ENCODE measurements around the gene MARS1. TPM values are rescaled to one million over a fixed set of nuclear protein-coding genes. Genes with fewer than 3 reads are reported as not detected.

MARS1 gene
- total RNA-seq = 126 and 161 TPM in 2 replicates

GRCh38 chr12:57487597-57488401 is at the start of gene MARS1:
MARS1 (plus strand) TSS chr12:57488068; CDS start chr12:57488091, 23 bp downstream.

GRCh38 chr12:57454566-57455373 is 33.1 kb upstream of the MARS1 start, which contains the start of gene INHBE:
INHBE (plus strand) TSS chr12:57455307; CDS start chr12:57455537, 230 bp downstream.

GRCh38 chr12:57459750-57460467 is 28.0 kb upstream of the MARS1 start, which contains the start of gene GLI1:
GLI1 (plus strand) TSS chr12:57459785; CDS start chr12:57463692, 3,907 bp downstream.

GRCh38 chr12:57479376-57480115 is 8.3 kb upstream of the MARS1 start, which contains the start of gene ARHGAP9:
ARHGAP9 (minus strand) TSS chr12:57479866; CDS start chr12:57479406, 460 bp downstream.

GRCh38 chr12:57520053-57520818 is 32.4 kb downstream of the MARS1 start, which contains the start of gene DDIT3:
DDIT3 (minus strand) TSS chr12:57520514; CDS start chr12:57517406, 3,108 bp downstream.

GRCh38 chr12:57522011-57522886 is 34.4 kb downstream of the MARS1 start, which contains the start of gene MBD6:
MBD6 (plus strand) TSS chr12:57522824; CDS start chr12:57524304, 1,480 bp downstream.

GRCh38 chr12:57546438-57547287 is 58.8 kb downstream of the MARS1 start, which contains the start of gene DCTN2:
DCTN2 (minus strand) TSS chr12:57547192; CDS start chr12:57547063, 129 bp downstream.

GRCh38 chr12:57549909-57550640 is 62.2 kb downstream of the MARS1 start, which contains the start of gene KIF5A:
KIF5A (plus strand) TSS chr12:57550044; CDS start chr12:57550272, 228 bp downstream.

Other genes with a start within 250 kb of the MARS1 start
- gene STAC3, start 236.9 kb upstream of the MARS1 start, total RNA-seq = 0.30 and 0.32 TPM in 2 replicates
- gene R3HDM2, start 57.0 kb upstream of the MARS1 start, total RNA-seq = 4.9 and 5.3 TPM in 2 replicates
- gene INHBC, start 53.3 kb upstream of the MARS1 start, total RNA-seq = not detected in 2 replicates
- gene INHBE, start 32.8 kb upstream of the MARS1 start, total RNA-seq = 0.15 TPM in 1 of 2 replicates, not detected in the other
- gene GLI1, start 28.3 kb upstream of the MARS1 start, total RNA-seq = not detected in 2 replicates
- not detected in 2 replicates for gene ARHGAP9, start 8.2 kb upstream of the MARS1 start, total RNA-seq
- gene DDIT3, start 32.4 kb downstream of the MARS1 start, total RNA-seq = 7.5 and 11.2 TPM in 2 replicates
- 2.3 and 3.6 TPM in 2 replicates for gene MBD6, start 34.8 kb downstream of the MARS1 start, total RNA-seq
- 79.2 and 91.9 TPM in 2 replicates for gene DCTN2, start 59.1 kb downstream of the MARS1 start, total RNA-seq
- under 0.01 TPM in 1 of 2 replicates, not detected in the other for gene KIF5A, start 62.0 kb downstream of the MARS1 start, total RNA-seq
- 5.5 and 17.3 TPM in 2 replicates for gene PIP4K2C, start 103.1 kb downstream of the MARS1 start, total RNA-seq
- 8.1 and 9.3 TPM in 2 replicates for gene DTX3, start 116.8 kb downstream of the MARS1 start, total RNA-seq
- 3.8 and 8.1 TPM in 2 replicates for gene ARHGEF25, start 123.4 kb downstream of the MARS1 start, total RNA-seq
- gene B4GALNT1, start 145.1 kb downstream of the MARS1 start, total RNA-seq = 0.65 TPM in 1 of 2 replicates, not detected in the other
- 222 and 327 TPM in 2 replicates for gene OS9, start 206.1 kb downstream of the MARS1 start, total RNA-seq